HG03520 (cell line): Measurements from ENCODE around the gene HSFX1.
A peak's percentile ranks its signal among the peaks of the same experiment; 100 is the strongest.
"Not testable (repeated sequence)": the region's sequence is repeated elsewhere in the genome, so short reads cannot be mapped to it uniquely, and the experiment has no call there.

Experiments used
- ATAC-seq: cut with Tn5 transposase; IDR thresholded peaks from one replicate; pipeline ENCODE4 v1.9.1; 2021; ENCODE audit warnings: mild to moderate bottlenecking, moderate library complexity; ENCODE audit not compliant: unreplicated experiment

The HSFX1 gene

GRCh38 chrX:149773768-149774167 lies at the start of gene HSFX1:
HSFX1 (plus strand) TSS chrX:149774068; CDS start chrX:149774682, 614 bp downstream.
- not testable (repeated sequence) for ATAC-seq

GRCh38 chrX:149727308-149727707 lies 46.6 kb upstream of the HSFX1 start:
- not testable (repeated sequence) for ATAC-seq

GRCh38 chrX:149742269-149742668 lies 31.6 kb upstream of the HSFX1 start:
- not testable (repeated sequence) for ATAC-seq

GRCh38 chrX:149746390-149747007 lies 27.4 kb upstream of the HSFX1 start:
- ATAC-seq: not testable (repeated sequence)

- no peak for ATAC-seq
Observed at GRCh38 chrX:149757206-149758067, 16.4 kb upstream of the HSFX1 start.

- ATAC-seq: no peak
Observed at GRCh38 chrX:149758068-149758714, 15.7 kb upstream of the HSFX1 start.

GRCh38 chrX:149758715-149759078 lies 15.2 kb upstream of the HSFX1 start:
- not testable (repeated sequence) for ATAC-seq

- ATAC-seq: no peak
Observed at GRCh38 chrX:149759824-149760223, 14.0 kb upstream of the HSFX1 start.

- ATAC-seq: no peak
Observed at GRCh38 chrX:149760965-149761364, 12.9 kb upstream of the HSFX1 start.

GRCh38 chrX:149761858-149762674 lies 11.8 kb upstream of the HSFX1 start:
- not testable (repeated sequence) for ATAC-seq

- no peak for ATAC-seq
Observed at GRCh38 chrX:149762696-149763614, 10.9 kb upstream of the HSFX1 start.

- ATAC-seq: not testable (repeated sequence)
Observed at GRCh38 chrX:149770344-149770743, 3.5 kb upstream of the HSFX1 start.

- not testable (repeated sequence) for ATAC-seq
Observed at GRCh38 chrX:149773026-149773425, 842 bp upstream of the HSFX1 start.

GRCh38 chrX:149777999-149778398 lies 4.1 kb downstream of the HSFX1 start:
- not testable (repeated sequence) for ATAC-seq

- not testable (repeated sequence) for ATAC-seq
Observed at GRCh38 chrX:149781727-149782126, 7.9 kb downstream of the HSFX1 start, which contains the start of gene MAGEA9. MAGEA9 (plus strand) TSS chrX:149781930; CDS start chrX:149786211, 4,281 bp downstream.

GRCh38 chrX:149795531-149795930 lies 21.7 kb downstream of the HSFX1 start:
- peak; percentile 100 for ATAC-seq

- no peak for ATAC-seq
Observed at GRCh38 chrX:149799095-149799714, 25.3 kb downstream of the HSFX1 start.

GRCh38 chrX:149799938-149800337 lies 26.1 kb downstream of the HSFX1 start:
- ATAC-seq: no peak

- no peak for ATAC-seq
Observed at GRCh38 chrX:149803458-149804062, 29.7 kb downstream of the HSFX1 start.
